Adrenal gland (tissue), 5 donors: ENCODE measurements around the gene IMMP2L.

ENCODE experiments used
- CTCF ChIP-seq, 6 experiments: fragments of 450-650 bp in 4 of 6; fragments of 200-600 bp in 2 of 6; sonication (generic) in 1 of 6; IDR thresholded peaks; 1 replicate in 5 of 6; 2 replicates in 1 of 6; pipeline versions ENCODE4 v1.5.1 to v1.8.0; 2016 to 2021; ENCODE audit warnings: antibody characterized with exemption in 6 of 6, mild to moderate bottlenecking in 2 of 6, moderate library complexity in 1 of 6
- POLR2A ChIP-seq, 2 donors: fragments of 450-650 bp; IDR thresholded peaks; one replicate each; pipeline ENCODE4 v1.6.1; 2017; ENCODE audit warnings: antibody characterized with exemption in 2 of 2, mild to moderate bottlenecking in 2 of 2, moderate library complexity in 1 of 2
- donor health status: DM: no; HTN: no; CAD: no.

GRCh38 chr7:111172564-111173257 is 389.6 kb downstream of the IMMP2L start:
- TF ChIP-seq CTCF (IDR thresholded peaks at IDR 0.05): no peak
- TF ChIP-seq POLR2A (IDR thresholded peaks at IDR 0.05): no peak
